Inflammatory macrophage treated with lipopolysaccharide for 4 hours (primary cell): Measurements from ENCODE around the gene NAA80.

ENCODE experiments used
- DNase-seq: peaks from one replicate; pipeline ENCODE4 v3.0.0-alpha.2; 2020

Gene NAA80

DNA sequence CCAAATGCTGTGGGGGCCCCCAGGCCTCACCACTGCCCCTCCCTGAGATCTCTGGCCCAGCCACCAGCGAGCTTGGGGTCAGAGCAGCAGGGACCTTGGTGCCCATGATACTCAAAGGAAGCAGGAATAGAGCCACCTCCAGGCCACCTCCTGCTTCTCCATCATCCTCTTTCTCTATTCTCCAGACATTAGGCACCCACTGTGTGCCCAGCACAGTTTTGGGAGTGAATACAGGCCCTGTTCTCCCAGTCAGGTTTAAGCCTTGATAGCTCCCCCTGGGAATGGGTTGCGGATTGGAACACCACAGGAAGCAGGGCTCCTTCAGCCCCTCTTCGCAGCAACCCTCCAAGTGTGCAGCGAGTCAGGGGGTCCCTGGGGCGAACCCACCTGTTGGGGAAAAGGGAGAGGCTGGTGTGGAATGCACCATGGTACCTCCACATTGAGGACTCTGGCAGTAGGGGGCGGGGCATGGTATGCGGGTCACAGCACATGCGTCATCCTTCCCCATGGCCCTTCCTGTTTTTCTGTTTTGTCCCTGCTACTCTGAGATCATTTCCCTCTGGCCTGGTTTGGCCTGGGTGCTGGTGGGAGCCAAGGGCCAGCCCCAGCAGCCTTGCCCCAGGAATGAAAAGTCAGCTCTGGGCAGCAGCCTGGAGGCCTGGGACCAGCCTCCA is 44.5 kb downstream of the NAA80 start:
- DNase-seq = peak; percentile 90

DNA sequence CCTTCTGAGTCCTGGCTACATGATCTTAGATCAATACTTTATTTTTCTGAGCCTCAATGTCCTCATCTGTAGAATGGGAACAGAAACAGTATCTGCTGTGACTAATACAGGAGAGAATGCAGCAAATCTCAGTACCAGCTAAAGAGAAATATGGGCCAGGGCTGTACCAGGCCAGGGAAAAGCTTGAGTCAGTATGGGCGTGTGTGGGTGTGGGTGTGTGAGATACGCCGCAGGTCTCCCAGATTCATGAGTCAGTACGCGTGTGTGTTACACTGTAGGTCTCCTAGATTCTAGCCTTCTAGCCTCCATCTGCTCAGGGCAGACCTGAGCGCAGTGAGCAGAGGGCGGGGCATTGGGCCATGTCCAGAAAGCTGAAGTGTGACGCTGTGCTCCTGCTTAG is 48.0 kb downstream of the NAA80 start:
- peak; percentile 70 for DNase-seq

DNA sequence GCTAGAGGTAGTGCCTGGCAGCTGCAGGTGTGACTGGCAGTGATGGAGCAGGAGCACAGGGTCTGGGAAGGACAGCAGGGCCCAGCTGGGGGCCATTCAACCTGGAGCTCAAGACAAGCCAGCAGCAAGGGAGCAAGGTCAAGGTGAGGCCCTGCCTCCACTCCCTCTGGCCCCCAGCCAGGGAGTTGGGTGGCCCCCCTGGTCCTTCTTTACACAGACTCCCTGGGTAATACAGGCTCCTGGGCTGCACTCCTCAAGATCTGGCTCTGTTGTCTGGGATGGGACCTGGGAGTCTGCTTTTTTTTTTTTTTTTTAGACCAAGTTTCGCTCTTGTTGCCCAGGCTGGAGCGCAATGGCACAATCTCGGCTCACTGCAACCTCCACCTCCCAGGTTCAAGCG is 48.7 kb downstream of the NAA80 start:
- DNase-seq = no peak

DNA sequence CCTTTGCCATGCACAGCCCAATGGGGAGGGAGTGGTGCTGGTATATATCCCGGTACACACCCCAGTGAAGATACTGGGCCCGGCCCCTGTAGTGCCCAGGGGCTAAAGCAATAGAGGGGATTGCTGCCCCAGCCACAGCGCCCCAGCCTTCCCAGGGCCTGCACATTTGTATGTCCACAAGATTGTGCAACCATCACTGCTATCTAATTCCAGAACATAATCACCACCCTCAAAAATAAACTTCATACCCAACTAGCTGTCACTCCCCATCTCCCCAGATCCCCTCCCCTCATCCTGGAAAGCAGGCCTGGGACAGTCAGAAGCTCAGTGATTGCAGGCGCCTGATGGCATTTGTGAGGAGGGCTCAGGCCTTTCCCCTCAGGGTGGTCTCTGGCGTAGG is 49.7 kb downstream of the NAA80 start:
- no peak for DNase-seq

DNA sequence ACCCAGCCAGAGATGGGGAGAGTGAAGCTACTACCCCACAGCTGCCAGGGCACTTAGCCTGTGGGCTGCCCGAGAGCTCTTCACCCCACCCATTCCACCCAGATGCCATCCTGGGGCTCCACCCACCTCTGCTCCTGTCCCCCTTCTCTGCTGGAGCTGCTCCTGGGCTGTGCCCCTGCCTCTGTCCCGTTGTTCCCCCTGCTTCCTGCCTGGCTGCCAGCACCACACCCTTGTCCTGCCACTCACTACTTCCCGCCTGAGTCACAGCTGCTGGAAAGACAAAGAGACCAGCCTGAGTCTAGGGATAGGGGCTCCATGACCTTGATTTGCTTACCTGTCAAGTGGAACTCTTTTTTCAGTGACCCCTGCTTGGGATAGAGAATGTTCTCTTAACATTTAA is 50.8 kb downstream of the NAA80 start:
- DNase-seq = peak; percentile 43

DNA sequence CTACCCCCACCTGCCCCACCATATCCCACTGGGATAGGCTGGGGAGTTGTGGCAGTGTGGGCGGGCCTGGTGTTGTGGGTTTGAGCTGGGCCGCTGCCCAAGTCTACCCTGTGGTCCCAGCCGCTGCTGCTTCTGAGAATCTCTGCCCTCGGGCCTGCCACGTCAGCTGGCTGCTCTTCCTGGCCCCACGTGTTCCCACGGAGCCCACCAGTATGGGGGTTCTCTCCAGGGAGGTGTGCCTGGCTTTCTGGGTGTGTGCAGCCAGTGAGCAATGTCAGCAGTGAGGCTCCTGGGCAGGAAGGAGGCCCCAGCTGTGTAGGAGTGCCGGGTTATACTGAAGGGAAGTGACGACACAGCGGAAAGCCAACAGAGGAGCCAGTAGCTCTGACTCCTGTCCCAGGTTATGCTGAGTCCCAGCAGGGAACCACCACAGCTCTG is 52.7 kb downstream of the NAA80 start:
- DNase-seq = peak; percentile 91
